Nephron progenitor cell (in vitro differentiated cells): Measurements from ENCODE around the gene DGKI.

Experiments
- DNase-seq: peaks from one replicate; pipeline ENCODE4 v3.0.0; 2021
- H3K27ac Mint-ChIP-seq: 2 replicates; pipeline ENCODE4 v1.8.0; 2021; ENCODE audit warnings: mild to moderate bottlenecking, moderate library complexity, mixed read lengths
- H3K27me3 Mint-ChIP-seq: 2 replicates; pipeline ENCODE4 v1.8.0; 2021; ENCODE audit warnings: mild to moderate bottlenecking, low read depth, mixed read lengths; ENCODE audit not compliant: poor library complexity
- H3K36me3 Mint-ChIP-seq: 2 replicates; pipeline ENCODE4 v1.8.0; 2021; ENCODE audit warnings: low read depth, mixed read lengths
- H3K4me1 Mint-ChIP-seq: 2 replicates; pipeline ENCODE4 v1.8.0; 2021; ENCODE audit warnings: mixed read lengths
- H3K4me3 Mint-ChIP-seq: 2 replicates; pipeline ENCODE4 v1.8.0; 2021; ENCODE audit warnings: mild to moderate bottlenecking, moderate library complexity, mixed read lengths
- H3K9me3 Mint-ChIP-seq: 2 replicates; pipeline ENCODE4 v1.8.0; 2021; ENCODE audit warnings: mild to moderate bottlenecking, moderate library complexity, mixed read lengths
- CTCF ChIP-seq: fragments of 200-600 bp; sonication (generic); IDR thresholded peaks from 2 replicates; pipeline ENCODE4 v1.5.0; 2021; ENCODE audit warnings: antibody characterized with exemption

Gene DGKI

GRCh38 chr7:137590756-137591305 is 255.9 kb downstream of the DGKI start:
- Mint-ChIP-seq H3K9me3 (no peaks in the 10 kb centered on the region), H3K36me3 (no peaks in the 10 kb centered on the region), H3K4me1 (peaks cover 9% of the 10 kb centered on the region), H3K4me3 (no peak overlapping the region), H3K27me3 (peaks cover 3% of the 10 kb centered on the region), H3K27ac (no peak overlapping the region)
- no peak for DNase-seq
- no peak for TF ChIP-seq CTCF

GRCh38 chr7:137590071-137590755 is 256.6 kb downstream of the DGKI start:
- DNase-seq: no peak
- Mint-ChIP-seq H3K27ac (peak overlapping the region; percentile 61), H3K36me3 (no peaks in the 10 kb centered on the region), H3K9me3 (no peaks in the 10 kb centered on the region), H3K4me3 (no peak overlapping the region), H3K27me3 (peaks cover 4% of the 10 kb centered on the region), H3K4me1 (peaks cover 9% of the 10 kb centered on the region)
- no peak for TF ChIP-seq CTCF

GRCh38 chr7:137587326-137587725 is 259.4 kb downstream of the DGKI start:
- no peak for DNase-seq
- no peak overlapping the region for H3K27ac Mint-ChIP-seq
- no peak for TF ChIP-seq CTCF

GRCh38 chr7:137585591-137585990 is 261.2 kb downstream of the DGKI start:
- TF ChIP-seq CTCF: no peak
- Mint-ChIP-seq H3K27me3 (peaks cover 4% of the 10 kb centered on the region), H3K9me3 (no peaks in the 10 kb centered on the region), H3K4me1 (peaks cover 9% of the 10 kb centered on the region), H3K27ac (no peak overlapping the region), H3K4me3 (no peak overlapping the region), H3K36me3 (no peaks in the 10 kb centered on the region)
- DNase-seq: no peak

More at GRCh38 chr7:137587326-137587725, 259.4 kb downstream of the DGKI start:
- no peaks in the 10 kb centered on the region for H3K9me3 Mint-ChIP-seq
- H3K4me3 Mint-ChIP-seq: no peak overlapping the region
- H3K4me1 Mint-ChIP-seq: peaks cover 9% of the 10 kb centered on the region
- peaks cover 4% of the 10 kb centered on the region for H3K27me3 Mint-ChIP-seq
- H3K36me3 Mint-ChIP-seq: no peaks in the 10 kb centered on the region

GRCh38 chr7:137583172-137583571 is 263.6 kb downstream of the DGKI start:
- H3K9me3 Mint-ChIP-seq: no peaks in the 10 kb centered on the region
- peaks cover 9% of the 10 kb centered on the region for H3K4me1 Mint-ChIP-seq
- no peak for TF ChIP-seq CTCF
- no peak overlapping the region for H3K4me3 Mint-ChIP-seq
- DNase-seq: no peak
- H3K36me3 Mint-ChIP-seq: no peaks in the 10 kb centered on the region
- no peak overlapping the region for H3K27ac Mint-ChIP-seq
- peaks cover 4% of the 10 kb centered on the region for H3K27me3 Mint-ChIP-seq
